ENCODE data around the gene CHST15.

- TF ChIP-seq CTCF (conservative IDR thresholded peaks at IDR 0.05; ENCODE audit: low read length) (no peak), EZH2phosphoT487 (IDR thresholded peaks at IDR 0.05; ENCODE audit: borderline replicate concordance) (no peak)
Observed at GRCh38 chr10:124092250-124092859, 1.0 kb downstream of the CHST15 start.

Data from Loucy (cell line).